PC-3 (cell line): ENCODE data around the gene PTPRN. TPM values are rescaled to one million over a fixed set of nuclear protein-coding genes. Genes with fewer than 3 reads are reported as not detected.

Source experiments
- ATAC-seq: fragments of 200-7000 bp; cut with Tn5 transposase; 2 replicates; pipeline ENCODE4 v1.9.1; 2020; ENCODE audit warnings: mild to moderate bottlenecking, moderate library complexity
- BruUV-seq: library from RNA; stranded (reverse); fragments of 400-500 nt; replicated peaks from 2 replicates; lab custom pipeline; 2021; lab: Mats Ljungman, UMichigan
- CTCF ChIA-PET: fragments of 300-600 bp; sonication (Branson Sonifier 250); formaldehyde crosslinking; loops from one replicate; lab custom pipeline; 2022; ENCODE audit warnings: antibody characterized with exemption; lab: Charles Lee
- POLR2A ChIA-PET: fragments of 300-600 bp; sonication (Branson Sonifier 250); formaldehyde crosslinking; loops from one replicate; lab custom pipeline; 2022; ENCODE audit warnings: antibody characterized with exemption; ENCODE audit not compliant: unreplicated experiment; lab: Charles Lee
- DNase-seq: peaks from one replicate; pipeline ENCODE4 v3.0.0-alpha.2; 2015
- H2AFZ ChIP-seq: fragments of 300-600 bp; sonication (generic); 2 replicates; pipeline ENCODE4 v1.6.0; 2016; ENCODE audit warnings: antibody characterized with exemption, low read length
- H3F3A ChIP-seq: fragments of 300-600 bp; sonication (generic); one replicate; pipeline ENCODE4 v1.6.0; 2017; ENCODE audit warnings: antibody characterized with exemption, low read length, control low read depth, mild to moderate bottlenecking; ENCODE audit not compliant: unreplicated experiment
- H3K27ac ChIP-seq: fragments of 300-600 bp; sonication (generic); 2 replicates; pipeline ENCODE4 v1.5.1; 2016; ENCODE audit warnings: mild to moderate bottlenecking, low read length
- H3K27me3 ChIP-seq: fragments of 300-600 bp; sonication (generic); 2 replicates; pipeline ENCODE4 v1.6.1; 2016; ENCODE audit warnings: low read length, mixed read lengths
- H3K36me3 ChIP-seq: fragments of 300-600 bp; sonication (generic); 2 replicates; pipeline ENCODE4 v1.6.1; 2016; ENCODE audit warnings: low read depth, mixed run types, low read length, mixed read lengths
- H3K4me1 ChIP-seq: fragments of 300-600 bp; sonication (generic); 2 replicates; pipeline ENCODE4 v1.5.1; 2016; ENCODE audit warnings: low read length; ENCODE audit not compliant: insufficient read depth
- H3K4me2 ChIP-seq: fragments of 300-600 bp; sonication (generic); 2 replicates; pipeline ENCODE4 v1.6.0; 2016; ENCODE audit warnings: low read length
- H3K4me3 ChIP-seq: fragments of 300-600 bp; sonication (generic); 2 replicates; pipeline ENCODE4 v1.5.1; 2016; ENCODE audit warnings: mild to moderate bottlenecking, low read length, mixed read lengths
- H3K79me2 ChIP-seq: fragments of 300-600 bp; sonication (generic); 2 replicates; pipeline ENCODE4 v1.6.1; 2017; ENCODE audit warnings: low read length, mixed read lengths
- H3K9ac ChIP-seq: fragments of 300-600 bp; sonication (generic); 2 replicates; pipeline ENCODE4 v1.6.0; 2016; ENCODE audit warnings: mild to moderate bottlenecking, low read length
- H3K9me2 ChIP-seq: fragments of 300-600 bp; sonication (generic); replicated peaks from 2 replicates; pipeline ENCODE4 v1.6.1; 2016; ENCODE audit warnings: mixed run types, low read length, mixed read lengths
- H3K9me3 ChIP-seq: fragments of 300-600 bp; sonication (generic); 2 replicates; pipeline ENCODE4 v1.6.1; 2016; ENCODE audit warnings: low read length, mixed read lengths
- H4K20me1 ChIP-seq: fragments of 300-600 bp; sonication (generic); 2 replicates; pipeline ENCODE4 v1.6.1; 2016; ENCODE audit warnings: low read length, mixed read lengths
- CTCF ChIP-seq: fragments of 300-600 bp; sonication (generic); conservative IDR thresholded peaks from 2 replicates; pipeline ENCODE4 v1.5.1; 2017; ENCODE audit warnings: antibody characterized with exemption, low read depth, mild to moderate bottlenecking, low read length
- EZH2 ChIP-seq: fragments of 300-600 bp; sonication (generic); IDR thresholded peaks from one replicate; pipeline ENCODE4 v1.6.1; 2017; ENCODE audit warnings: antibody characterized with exemption, mild to moderate bottlenecking, low read length; ENCODE audit not compliant: unreplicated experiment
- EZH2phosphoT487 ChIP-seq: fragments of 300-600 bp; sonication (generic); IDR thresholded peaks from 2 replicates; pipeline ENCODE4 v1.6.1; 2018; ENCODE audit warnings: mild to moderate bottlenecking, antibody characterized with exemption, low read length, borderline replicate concordance
- intact Hi-C: fragments of 100-400 bp; cut with micrococcal nuclease; formaldehyde crosslinking; loops from 2 replicates; pipeline ENCODE4 v1.9.0; 2023
- total RNA-seq: library from RNA; depleted of rRNA; stranded (reverse); fragments of >200 nt; gene quantifications from 2 replicates; pipeline ENCODE4 v1.2.3, GENCODE V29; 2014

The PTPRN gene
- total RNA-seq, 1 experiment from 2014 or later, result 0.07 TPM

DNA sequence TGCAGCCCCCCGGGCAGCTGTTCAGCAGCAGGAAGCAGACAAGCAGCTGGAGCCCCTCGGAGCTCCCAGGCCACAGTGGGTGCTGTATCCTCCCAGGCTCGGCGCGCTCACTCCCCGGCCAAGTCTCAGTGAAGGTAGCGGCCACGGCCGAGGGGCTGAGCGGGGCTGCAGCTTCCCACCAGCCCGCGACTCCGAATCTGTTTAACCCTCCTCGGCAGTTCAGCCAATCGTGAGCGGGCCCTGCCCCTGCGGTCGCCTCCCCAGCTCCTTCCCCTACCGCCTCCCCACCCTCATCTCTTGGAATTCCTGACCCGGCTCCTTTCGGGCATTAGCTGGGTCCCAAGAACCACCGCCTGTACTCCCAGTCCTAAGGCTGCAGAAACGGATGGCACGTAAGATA lies 23.3 kb upstream of the PTPRN start, which contains the start of gene RESP18:
TSS of gene RESP18 (minus strand) at position 203 of the 400 bp plus-strand sequence.
- H3K4me2 ChIP-seq, result no peak within 1 kb of the TSS
- H3K4me3 ChIP-seq, result no peak within 1 kb of the TSS
- CTCF ChIA-PET, result no interaction called here
- H3K79me2 ChIP-seq, result no peaks in the 10 kb centered on the region
- no TSS peak for BruUV-seq
- DNase-seq (no peak), ATAC-seq (no peak)
- no peak within 1 kb of the TSS for H3K27ac ChIP-seq
- intact Hi-C loops, result no loop called here
- H3K9me3 ChIP-seq, result no peaks in the 10 kb centered on the region
- no peaks in the 10 kb centered on the region for H3F3A ChIP-seq
- TF ChIP-seq EZH2 (no peak), EZH2phosphoT487 (no peak)
- POLR2A ChIA-PET, result no interaction called here
- H3K36me3 ChIP-seq, result no peaks in the 10 kb centered on the region
- no peak within 1 kb of the TSS for H3K9ac ChIP-seq
- no peaks in the 10 kb centered on the region for H3K9me2 ChIP-seq
- no peak within 1 kb of the TSS for H2AFZ ChIP-seq
- no peaks in the 10 kb centered on the region for H4K20me1 ChIP-seq
- H3K27me3 ChIP-seq, result peaks cover 21% of the 10 kb centered on the region
- no peaks in the 10 kb centered on the region for H3K4me1 ChIP-seq

- H3K9ac ChIP-seq, result no peak overlapping the region
- H3K27ac ChIP-seq, result no peak overlapping the region
- no peaks in the 10 kb centered on the region for H3K79me2 ChIP-seq
- no TSS peak for BruUV-seq
- no peak overlapping the region for H3K4me3 ChIP-seq
- no peaks in the 10 kb centered on the region for H3K9me2 ChIP-seq
- H3K4me2 ChIP-seq, result no peak overlapping the region
- H2AFZ ChIP-seq, result no peak overlapping the region
- no peaks in the 10 kb centered on the region for H3K9me3 ChIP-seq
- ChIA-PET POLR2A (no interaction called here), CTCF (no interaction called here)
- DNase-seq, result no peak
- H3K4me1 ChIP-seq, result no peaks in the 10 kb centered on the region
- no peak for ATAC-seq
- peaks cover 17% of the 10 kb centered on the region for H3K27me3 ChIP-seq
- H4K20me1 ChIP-seq, result no peaks in the 10 kb centered on the region
- H3K36me3 ChIP-seq, result no peaks in the 10 kb centered on the region
- H3F3A ChIP-seq, result no peaks in the 10 kb centered on the region
- TF ChIP-seq EZH2 (no peak), EZH2phosphoT487 (no peak), CTCF (no peak)
- intact Hi-C loops, result no loop called here
These were observed 22.5 kb upstream of the PTPRN start for GRCh38 chr2:219331560-219332213.

DNA sequence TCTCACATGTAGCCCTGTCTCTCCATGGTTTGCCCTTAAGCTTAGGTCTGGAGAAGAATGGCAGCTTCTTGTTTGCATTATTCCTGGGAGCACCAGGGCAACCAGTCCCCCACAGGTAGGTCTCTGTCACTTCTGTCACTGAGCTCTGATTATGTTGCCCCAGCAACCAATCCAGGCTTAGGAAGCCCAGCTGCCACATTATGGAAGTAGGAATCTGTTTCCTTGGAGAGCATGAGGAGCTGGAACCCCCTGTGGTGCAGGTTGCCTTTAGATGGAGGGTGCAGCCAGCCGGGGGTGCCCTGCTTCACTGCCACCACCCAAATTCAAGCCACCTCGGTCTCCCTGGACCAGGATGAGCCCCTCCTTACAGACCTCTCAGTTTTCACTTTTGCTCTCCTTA lies 18.5 kb upstream of the PTPRN start:
- Histone ChIP-seq H2AFZ (no peak overlapping the region), H3K9me3 (no peaks in the 10 kb centered on the region), H3K9me2 (no peaks in the 10 kb centered on the region), H3K4me3 (no peak overlapping the region), H3K27ac (no peak overlapping the region), H3F3A (no peaks in the 10 kb centered on the region), H3K4me1 (no peaks in the 10 kb centered on the region), H3K4me2 (no peak overlapping the region), H3K36me3 (no peaks in the 10 kb centered on the region), H3K79me2 (no peaks in the 10 kb centered on the region), H3K9ac (no peak overlapping the region), H4K20me1 (no peaks in the 10 kb centered on the region), H3K27me3 (peaks cover 29% of the 10 kb centered on the region)
- intact Hi-C loops, result no loop called here
- ATAC-seq, result no peak
- DNase-seq, result no peak
- ChIA-PET CTCF (no interaction called here), POLR2A (no interaction called here)
- BruUV-seq, result no TSS peak
- TF ChIP-seq EZH2 (no peak), CTCF (no peak), EZH2phosphoT487 (no peak)
